GM18868 (cell line): ENCODE results near the gene ARHGAP44.
"Not testable (repeated sequence)": the region's sequence is repeated elsewhere in the genome, so short reads cannot be mapped to it uniquely, and the experiment has no call there.

Source experiments
- ATAC-seq: cut with Tn5 transposase; IDR thresholded peaks from one replicate; pipeline ENCODE4 v1.9.1; 2021; ENCODE audit warnings: mild to moderate bottlenecking, moderate library complexity; ENCODE audit not compliant: unreplicated experiment

ARHGAP44 gene

DNA sequence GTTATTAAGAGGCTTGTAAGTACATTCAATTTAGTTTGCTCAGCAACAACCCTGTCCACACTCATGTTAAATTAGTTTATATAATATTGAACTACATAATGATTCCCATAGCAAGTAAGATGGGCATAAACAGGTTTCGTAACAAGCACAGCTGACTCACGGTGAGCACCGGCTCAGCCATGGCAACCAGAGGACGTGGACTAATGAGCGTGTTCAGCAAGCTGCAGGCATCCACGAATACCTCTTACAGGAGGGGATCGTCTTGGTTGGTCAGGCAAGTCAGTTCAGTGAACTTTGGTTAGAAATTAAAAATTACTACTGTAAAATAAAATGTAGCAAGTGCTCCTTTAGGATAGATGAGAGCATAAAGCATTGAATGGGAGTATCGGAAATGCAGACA, 170.1 kb downstream of the ARHGAP44 start:
- ATAC-seq, result no peak

DNA sequence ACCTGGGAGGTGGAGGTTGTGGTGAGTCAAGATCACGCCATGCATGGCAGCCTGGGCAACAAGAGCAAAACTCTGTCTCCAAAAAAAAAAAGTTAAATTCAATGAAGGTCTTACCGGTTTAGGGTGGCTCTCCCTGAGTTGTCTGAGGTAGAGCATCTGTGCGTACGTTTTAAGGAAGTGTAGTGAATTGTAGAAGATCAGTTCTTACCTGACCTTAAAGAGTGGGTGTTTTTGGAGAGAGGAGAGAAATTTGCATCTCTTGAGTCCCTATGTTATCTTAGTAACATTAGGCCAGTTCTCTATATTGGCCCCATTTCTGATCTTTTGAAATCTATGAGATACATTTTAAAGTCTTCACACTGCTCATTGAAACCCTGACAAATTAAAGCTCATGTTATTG, 172.4 kb downstream of the ARHGAP44 start:
- no peak for ATAC-seq

DNA sequence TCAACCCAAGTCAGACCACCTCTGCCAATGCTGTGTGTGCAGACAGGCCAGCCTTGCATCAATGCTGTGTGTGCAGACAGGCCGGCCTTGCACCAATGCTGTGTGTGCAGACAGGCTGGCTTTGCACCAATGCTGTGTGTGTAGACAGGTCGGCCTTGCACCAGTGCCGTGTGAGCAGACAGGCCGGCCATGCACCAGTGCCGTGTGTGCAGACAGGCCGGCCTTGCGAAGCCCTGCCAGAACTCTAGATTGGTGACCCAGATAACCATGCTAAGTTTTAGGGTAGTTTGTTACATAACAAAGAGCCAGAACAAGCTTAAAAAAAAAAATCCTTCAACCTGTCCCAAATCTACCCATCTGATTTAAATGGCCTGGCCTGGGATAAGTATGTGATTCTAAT, 174.2 kb downstream of the ARHGAP44 start:
- no peak for ATAC-seq

DNA sequence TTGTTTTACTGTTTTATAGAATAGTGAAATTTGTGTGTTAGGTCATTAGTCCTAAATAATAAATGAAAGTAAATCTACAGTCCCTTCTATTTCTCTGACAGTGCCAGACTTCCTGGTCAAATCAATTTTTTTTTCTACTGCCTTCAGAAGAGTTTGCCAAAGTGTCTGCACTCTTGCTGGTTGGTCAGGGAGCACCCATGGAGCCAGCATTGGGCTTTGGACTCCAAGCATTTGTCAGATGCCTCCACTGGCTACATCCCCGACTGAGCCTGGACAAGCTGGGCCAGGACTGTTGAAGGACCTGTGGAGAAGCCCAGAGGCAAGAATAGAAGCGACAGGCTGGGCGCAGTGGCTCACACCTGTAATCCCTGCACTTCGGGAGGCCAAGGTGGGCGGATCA, 174.9 kb downstream of the ARHGAP44 start:
- no peak for ATAC-seq

DNA sequence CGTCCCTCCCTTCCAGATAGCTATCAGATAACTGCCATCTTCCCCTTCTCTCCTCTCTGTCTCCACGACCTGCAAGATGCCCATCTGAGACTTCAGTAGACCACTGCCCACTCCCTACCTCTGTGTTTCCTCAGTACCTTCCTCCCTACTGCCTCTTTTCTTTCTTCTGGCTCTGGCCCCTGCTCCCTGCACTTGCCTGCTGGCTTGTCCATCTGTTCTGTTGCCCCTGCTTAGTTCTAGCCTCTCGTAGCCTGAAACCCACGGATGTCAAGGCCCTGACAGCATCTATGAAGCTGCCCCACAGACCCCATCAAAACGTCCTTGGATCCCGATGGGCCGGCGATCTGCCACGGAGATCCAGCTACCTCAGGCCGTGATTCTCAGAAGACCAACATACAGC, 175.5 kb downstream of the ARHGAP44 start:
- no peak for ATAC-seq

DNA sequence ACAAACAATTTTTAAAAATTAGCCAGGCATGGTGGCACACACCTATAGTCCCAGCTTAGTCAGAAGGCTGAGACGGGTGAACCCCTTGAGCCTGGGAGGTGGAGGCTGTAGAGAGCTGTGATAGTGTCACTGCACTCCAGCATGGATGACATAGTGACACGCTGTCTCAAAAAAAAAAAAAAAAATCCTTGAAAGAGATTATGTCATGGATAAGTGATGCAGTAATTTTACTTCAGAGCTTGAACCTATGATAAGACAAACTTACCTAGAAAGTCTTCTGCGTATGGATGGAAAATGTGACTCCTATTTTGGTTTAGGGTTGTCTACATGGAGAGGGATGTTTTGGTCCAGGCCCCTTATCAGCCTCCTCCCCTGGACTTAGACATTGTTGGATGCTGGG, 176.7 kb downstream of the ARHGAP44 start:
- no peak for ATAC-seq

DNA sequence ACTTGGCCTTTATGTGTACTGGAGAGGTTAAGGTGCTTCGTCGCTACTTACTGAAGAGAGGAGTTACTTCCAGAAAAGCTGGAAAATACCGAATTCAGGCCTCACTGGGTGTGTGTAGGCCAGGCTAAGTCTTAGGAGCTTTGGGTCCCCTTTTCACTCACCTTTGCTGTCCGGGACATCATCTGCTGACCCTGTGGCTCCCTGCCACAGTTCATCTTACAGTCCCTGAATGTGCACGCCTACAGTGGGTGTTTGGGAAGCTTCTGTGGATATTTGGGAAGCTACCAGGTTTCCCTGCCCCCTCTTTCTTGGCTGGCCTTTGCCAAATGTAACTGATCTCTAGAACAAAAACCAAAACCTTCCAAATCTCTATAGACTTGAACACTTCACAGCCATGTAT, 177.1 kb downstream of the ARHGAP44 start:
- ATAC-seq, result no peak

DNA sequence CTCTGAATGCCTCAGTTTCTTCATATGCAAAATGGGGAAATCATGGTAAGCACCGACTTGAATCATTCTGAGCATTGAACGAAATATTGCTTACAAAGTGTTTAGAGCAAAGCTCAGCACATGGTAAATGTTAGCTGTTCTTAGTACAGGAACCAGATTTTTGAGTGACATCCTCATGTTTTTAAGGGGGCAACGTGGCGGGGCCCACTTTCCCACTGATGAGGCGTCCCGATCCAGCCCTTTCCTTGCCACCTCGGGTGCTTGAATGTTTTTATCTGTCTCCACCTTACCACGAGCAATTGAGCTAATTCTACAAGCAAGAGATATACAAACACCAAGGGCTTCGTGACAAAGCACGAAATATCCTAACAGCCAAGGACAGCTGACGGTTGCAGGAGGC, 178.7 kb downstream of the ARHGAP44 start:
- no peak for ATAC-seq

DNA sequence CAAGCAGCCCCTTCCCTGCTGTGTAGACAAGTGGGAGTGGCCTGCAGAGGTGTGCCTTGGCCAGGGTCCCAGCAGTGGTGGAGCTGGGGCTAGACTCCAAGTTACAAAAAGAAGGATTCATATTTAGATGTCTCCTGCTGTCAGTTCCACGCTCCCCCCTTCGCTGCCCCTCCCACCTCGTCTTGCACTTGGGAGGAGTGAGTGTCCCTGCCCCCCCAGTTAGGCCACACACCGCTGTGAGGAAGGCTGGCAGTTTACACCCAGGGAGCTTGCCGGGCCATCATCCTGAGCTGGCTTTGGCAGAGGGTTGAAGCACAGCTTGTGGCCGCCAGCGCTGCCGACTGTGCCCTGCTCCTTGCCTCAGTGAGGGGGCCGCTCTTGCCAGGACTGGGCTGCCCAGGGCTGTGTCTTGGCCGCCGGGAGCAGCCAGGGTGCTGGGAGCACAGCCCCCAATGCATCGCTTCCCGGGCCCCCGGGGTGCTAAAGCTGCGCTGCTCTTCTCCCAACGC, 184.3 kb downstream of the ARHGAP44 start:
- ATAC-seq, result no peak

DNA sequence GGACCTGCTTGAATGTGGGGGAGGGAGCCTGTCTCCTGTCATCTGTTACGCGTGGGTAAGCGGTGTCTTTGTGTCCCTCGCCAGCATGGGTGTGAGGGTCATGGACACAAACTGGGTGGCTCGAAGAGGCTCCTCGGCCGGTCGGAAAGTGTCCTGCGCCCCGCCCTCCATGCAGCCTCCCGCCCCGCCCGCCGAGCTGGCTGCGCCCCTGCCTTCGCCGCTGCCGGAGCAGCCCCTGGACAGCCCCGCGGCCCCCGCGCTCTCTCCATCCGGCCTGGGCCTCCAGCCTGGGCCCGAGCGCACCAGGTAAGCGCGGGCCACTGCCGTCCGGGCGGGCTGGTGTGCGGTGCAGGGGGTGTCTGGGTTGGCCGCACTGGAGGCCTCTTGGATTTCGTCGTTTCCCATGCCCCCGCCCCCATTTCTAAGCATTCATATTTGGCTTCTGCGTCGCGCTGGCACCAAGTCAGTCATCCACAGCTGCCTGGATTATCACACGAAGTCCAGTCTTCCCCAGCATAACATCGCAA, 184.8 kb downstream of the ARHGAP44 start:
- ATAC-seq, result no peak

DNA sequence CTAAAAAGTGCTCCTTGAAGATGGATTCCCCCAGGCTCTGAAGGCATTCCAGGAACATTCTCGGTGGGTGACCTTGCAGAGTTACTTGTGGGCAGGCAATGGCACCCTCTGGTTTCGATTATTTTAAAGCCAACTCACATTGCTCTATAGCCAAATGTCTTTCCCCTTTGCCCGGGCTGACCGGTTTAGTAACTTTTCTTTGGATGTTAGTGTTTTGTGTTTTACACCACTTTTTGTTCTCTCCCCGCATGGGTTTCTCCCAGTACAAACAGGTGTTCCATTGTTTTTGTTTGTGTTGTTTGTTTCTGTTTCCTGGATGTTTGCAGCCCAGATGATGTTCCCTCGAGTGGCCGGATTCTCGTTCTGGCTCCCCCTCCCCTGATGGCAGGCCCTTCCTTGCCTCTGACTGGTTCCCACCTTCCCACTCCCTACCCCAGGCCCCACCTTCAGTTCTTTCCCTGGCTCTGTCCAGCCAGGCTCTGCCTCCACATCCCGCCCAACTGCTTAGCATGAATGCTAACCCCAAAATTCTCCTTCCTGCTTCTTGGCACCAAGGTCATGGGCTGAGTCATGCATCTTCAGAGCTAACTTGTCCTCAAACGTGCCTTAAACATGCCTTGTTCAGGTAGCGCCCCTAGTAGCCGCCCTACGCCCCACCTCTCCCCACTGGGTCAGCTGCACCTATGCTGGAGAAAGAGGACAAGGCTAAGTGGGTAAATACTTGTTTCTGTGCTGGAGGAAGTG, 187.9 kb downstream of the ARHGAP44 start:
- ATAC-seq, result no peak

DNA sequence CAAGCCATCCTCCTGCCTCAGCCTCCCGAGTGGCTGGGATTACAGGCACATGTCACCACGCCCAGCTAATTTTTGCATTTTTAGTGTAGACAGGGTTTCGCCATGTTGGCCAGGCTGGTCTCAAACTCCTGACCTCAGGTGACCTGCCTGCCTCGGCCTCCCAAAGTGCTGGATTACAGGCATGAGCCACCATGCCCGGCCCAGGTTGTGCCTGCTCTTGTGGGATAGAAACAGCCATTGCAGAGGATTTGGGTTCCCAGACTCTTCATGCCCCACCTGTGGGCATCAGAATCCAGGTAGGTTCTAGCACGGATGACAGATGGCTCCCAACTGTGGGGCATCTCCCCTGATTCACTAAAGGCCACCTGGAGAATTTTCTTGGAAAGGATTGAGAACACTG, 189.5 kb downstream of the ARHGAP44 start:
- ATAC-seq, result not testable (repeated sequence)

DNA sequence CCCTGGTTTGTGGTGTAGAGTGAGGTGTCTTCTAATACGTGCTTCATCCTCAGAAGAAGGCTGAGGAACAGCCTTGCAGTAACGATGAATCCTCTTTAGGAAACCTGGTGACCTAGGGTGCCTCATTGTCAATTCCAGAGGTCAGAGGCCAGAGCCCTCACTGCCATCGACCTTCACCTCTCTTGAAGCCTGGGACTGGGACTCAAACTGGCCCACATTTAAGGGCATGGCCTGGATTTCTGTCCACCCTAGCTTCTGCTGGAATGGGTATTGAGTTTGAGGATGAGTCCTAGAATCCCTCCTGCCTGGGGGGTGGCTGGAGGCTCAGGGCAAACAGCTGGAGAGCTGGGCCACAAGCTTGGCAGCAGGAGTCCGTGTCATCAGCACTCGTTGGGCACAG, 189.9 kb downstream of the ARHGAP44 start:
- ATAC-seq, result no peak

DNA sequence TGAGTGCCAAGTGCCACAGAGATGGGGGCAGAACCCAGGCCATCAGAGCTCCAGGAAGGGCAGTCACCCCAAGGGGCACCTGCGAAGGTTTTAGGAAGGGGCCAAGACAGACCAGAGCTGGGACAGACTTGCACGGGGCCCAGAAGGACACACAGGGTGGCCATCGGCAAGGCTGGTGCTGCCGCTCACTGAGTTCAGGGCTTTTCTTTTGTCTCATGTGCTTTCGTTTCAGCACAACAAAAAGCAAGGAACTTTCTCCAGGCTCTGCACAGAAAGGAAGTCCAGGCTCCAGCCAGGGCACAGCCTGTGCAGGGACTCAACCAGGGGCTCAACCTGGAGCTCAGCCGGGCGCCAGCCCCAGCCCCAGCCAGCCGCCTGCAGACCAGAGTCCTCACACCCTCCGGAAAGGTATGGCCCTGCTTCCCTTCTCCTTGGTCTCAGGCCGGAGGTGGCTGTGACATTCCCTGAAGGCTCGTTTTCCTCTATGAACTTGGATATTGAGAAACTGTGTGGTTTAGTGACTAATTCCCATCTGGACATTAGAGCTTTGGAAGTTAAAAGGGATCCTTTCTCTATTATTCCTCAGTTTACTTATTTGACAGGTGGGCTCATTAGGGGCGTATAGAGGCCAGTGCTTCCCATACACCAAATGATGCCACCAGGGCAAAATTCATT, 190.7 kb downstream of the ARHGAP44 start:
- no peak for ATAC-seq

DNA sequence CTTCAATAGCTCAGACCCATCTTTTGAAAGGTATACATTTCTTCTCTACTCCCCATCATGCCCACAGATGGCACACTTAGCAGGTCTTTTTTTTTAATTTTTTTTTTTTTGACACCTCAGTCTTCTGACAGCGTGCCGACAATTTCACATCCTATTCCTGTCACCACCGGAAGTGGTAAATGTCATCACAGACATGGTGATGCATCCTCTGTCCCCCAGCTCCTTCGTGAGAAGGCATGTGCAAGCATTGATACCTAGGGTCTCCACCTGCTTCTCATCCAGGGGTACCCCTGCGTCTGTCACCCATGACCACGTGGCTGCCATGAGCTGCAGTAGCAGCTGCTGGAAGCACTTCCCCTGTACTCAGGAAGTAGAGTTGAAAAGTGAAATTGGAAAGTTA, 192.9 kb downstream of the ARHGAP44 start:
- ATAC-seq, result no peak

DNA sequence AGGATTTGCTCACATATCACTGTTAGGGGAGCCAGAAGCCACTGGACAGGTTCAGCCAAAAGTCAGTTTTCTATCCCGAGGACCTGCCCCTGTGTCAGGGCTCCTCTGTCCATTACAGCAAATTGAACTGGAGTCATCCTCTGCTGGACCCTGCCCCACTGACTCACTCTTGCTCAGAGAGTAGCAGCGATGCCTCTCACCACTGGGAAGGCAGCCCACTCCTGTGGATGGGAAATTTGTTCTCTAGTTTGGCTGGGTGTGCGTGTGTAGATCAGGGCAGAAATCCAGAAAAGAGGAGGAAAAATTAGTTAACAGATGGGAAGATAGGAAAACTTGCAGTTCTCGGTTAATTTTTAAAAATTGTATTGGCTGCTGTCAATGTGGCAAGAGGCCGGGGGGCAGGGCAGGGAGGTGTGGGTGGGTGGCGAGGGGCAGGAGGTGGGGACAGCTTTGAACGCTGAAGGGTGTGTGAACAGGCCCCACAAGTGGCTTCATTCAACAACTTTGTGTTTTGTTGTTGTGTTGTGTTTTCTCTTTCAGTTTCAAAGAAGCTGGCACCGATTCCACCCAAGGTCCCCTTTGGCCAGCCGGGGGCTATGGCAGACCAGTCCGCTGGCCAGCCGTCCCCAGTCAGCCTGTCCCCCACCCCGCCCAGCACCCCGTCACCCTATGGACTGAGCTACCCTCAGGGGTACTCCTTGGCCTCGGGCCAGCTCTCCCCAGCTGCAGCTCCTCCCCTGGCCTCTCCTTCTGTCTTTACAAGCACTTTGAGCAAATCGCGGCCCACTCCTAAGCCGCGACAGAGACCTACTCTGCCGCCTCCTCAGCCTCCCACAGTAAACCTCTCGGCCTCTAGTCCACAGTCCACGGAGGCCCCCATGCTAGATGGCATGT, 194.9 kb downstream of the ARHGAP44 start:
- ATAC-seq, result no peak

DNA sequence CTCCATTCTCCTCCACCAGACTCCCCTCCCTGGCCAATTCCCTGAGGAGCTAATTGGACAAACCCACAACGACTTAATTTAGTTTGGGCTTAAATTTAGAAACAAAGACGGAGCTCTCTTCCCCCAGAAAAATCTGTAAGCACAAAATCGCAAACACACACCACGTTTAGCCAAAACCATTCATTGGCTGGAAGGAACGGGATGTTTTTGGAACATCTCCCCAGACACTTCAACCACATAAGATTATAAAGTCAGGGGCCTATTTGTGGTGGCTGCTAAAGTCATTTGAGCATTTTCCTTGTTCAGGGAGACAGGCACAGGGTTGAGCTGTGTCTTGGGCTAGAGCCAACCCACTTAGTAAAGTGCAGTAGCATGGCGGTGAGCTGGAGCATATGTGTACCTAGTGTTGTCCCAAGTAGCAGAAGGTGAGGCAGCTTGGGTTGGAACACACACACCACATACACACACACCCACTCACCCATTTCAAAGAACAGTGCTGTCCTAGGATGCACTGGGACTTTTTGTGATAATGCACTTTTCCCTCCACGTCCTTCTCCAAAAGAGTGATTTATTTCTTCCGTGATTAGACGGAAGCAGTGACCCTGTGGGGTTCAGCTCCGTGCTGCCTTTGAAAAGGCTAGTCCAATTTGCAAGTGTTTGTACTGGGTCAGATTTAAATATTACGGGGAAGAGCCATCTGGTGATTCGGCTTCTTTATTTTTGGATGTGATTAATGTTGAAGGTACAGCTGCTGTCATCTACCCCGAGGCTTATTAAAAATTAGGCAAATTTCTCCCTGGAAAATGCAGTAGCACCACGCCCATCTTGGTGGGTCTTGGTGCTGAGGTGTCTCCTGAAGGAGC, 196.4 kb downstream of the ARHGAP44 start:
- ATAC-seq, result no peak

DNA sequence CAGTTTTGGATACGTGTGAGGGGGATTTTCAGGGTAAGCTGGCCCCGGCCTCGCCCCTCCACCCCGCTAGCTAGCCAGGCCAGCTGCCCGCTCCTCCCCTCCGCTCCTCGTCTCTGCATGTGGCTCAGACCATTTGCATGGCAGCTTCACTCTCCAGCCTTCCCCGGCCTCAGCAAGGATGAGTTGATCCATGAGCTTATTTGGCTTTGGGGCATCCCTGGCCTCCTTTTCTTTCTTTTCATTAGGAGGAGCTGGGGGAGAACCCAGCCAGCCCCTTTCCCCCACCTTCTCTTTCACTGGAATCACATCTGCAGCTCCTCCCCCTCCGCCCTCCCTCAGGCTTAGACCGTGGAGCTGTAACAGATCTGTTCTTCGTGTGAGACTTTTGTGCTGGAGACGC, 197.8 kb downstream of the ARHGAP44 start:
- ATAC-seq, result no peak

DNA sequence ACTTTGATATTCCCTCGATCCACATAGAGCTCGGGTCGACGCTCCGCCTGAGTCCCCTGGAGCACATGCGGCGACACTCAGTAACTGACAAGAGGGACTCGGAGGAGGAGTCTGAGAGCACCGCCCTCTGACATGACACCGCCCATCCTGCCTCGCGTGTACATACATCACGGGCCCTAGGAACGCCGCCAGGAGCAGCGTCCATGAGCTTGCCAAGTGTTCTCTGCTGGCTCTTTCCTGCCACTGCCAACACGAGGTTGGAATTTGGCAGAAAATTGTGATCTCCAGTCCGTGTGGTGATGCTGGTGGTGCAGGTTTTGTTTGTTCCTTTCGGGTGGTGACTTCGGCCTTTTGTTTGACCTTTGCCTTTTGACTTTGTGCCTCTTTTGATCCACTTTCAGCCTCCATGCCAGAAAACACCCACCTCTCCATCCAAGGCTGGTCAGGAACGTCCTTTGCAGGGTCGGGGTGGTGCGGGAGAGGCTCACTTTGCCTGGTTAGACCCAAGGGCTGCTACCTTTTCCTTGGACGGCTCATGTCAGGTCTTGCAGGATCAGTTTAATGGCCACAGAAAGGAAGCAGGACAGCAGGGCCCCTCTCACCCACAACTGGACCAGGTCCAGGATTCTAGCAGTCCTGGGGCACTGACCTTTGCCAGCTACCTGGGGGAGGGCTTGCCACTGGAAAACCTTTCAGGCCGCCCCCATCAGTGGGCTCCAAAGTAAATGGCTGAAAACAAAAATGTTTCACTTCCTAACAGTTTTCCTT, 200.9 kb downstream of the ARHGAP44 start:
- no peak for ATAC-seq

DNA sequence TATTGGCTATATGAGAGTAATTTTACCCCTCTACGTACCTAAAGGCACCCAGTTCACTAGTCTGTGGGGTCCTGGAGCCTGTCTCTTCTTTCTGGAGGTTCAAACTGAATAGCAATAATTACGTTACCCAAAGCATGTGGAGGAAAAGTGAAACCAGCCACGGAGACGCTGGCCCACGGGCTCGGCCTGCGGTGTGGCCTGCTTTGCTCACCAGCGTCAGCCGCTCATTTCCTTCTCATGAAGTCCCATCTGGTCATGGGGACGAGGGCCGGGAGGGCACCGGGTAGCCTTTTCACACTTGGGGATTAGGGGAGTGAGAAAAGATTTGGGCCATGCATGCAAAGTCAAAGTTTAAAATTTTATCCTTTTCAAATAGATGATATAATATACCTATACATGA, 201.6 kb downstream of the ARHGAP44 start:
- no peak for ATAC-seq
